GM21723 (cell line): ENCODE measurements around the gene C18orf54.
"Not testable (repeated sequence)": the region's sequence is repeated elsewhere in the genome, so short reads cannot be mapped to it uniquely, and the experiment has no call there.

Experiments
- ATAC-seq: cut with Tn5 transposase; IDR thresholded peaks from one replicate; pipeline ENCODE4 v1.9.1; 2021; ENCODE audit warnings: mild to moderate bottlenecking, moderate library complexity; ENCODE audit not compliant: unreplicated experiment

Gene C18orf54

DNA sequence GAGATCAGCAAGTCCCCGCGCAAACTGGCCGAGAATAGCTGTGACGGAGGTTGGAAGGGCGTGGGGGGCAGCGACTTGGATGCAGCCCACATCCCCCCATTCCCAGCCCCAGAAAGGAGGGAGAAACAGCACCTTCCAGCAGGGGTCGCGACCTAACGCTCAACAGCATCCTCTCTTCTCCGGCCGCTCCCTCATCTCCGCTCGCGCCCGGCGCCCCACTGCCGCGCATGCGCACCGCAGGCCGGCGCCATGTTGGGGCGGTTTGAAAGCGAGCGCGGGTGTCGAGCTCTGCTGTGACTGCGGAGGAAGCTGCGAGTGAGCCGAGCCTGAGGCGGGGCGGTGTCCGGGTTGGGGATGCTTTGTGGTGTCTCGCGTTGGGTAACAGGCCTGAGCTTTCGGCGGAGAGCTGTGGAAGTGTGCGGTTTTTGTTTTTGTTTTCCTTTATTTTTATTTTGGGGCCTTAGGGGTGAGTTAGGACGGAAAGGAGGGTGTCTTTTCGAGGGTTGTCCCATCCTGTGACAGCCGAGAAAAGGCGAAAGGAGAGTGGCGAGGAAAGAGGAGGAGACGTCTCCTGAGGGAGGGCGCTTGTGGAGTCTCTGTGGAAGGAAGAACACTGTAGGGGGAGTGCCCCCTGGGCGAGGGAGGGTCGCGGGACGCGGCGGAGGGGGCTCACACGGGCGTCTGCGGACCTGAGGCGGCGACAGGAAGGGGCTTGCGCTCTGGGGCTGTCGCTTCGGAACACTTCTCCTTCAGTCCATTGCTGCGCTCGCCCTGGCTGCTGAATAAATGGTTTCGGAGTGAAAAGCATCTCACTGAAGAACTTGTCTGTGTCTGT, at the start of gene C18orf54, which contains the start of gene STARD6:
Gene C18orf54, plus strand, starts transcription at position 247 of the 835 bp plus-strand sequence. CDS start 2,667 bp downstream, outside the sequence.
Gene STARD6, minus strand, starts transcription at position 199 of the 835 bp plus-strand sequence. CDS start 3,285 bp downstream, outside the sequence.
- peak; percentile 95 for ATAC-seq

- ATAC-seq = not testable (repeated sequence)
Measured at GRCh38 chr18:54309564-54309963, 48.1 kb upstream of the C18orf54 start.

DNA sequence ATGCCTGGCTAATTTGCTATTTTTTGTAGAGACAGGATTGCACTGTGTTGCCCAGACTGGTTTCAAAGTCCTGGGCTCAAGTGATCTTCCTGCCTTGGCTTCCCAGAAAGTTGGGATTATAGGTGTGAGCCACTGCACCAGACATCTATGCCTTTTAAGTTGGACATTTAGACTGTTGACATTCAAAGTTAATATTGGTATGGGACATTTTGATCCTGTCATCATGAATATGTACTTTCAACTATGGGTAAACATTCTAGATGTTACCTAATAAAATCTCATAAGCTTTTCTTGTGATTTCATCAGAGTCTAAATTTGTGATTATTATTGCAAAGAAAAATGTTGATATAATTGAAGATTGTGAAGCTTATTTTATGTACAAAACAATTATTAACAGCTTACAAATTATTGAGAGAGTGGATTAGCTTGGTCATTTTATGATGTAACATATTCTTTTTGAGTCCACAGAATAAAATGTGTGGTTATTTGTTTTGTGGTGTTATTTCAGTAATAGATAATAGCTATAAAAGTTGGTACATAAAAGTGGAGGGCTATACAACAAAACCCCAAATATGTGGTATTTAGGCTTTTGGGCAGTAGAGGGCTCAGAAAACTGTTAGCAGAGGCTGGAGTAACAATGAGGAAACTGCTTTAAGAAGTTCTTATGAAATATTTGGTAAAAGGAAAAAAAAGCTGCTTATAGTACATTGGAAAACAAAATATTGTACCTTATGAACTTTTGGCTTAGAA, 41.5 kb upstream of the C18orf54 start:
- ATAC-seq = no peak

DNA sequence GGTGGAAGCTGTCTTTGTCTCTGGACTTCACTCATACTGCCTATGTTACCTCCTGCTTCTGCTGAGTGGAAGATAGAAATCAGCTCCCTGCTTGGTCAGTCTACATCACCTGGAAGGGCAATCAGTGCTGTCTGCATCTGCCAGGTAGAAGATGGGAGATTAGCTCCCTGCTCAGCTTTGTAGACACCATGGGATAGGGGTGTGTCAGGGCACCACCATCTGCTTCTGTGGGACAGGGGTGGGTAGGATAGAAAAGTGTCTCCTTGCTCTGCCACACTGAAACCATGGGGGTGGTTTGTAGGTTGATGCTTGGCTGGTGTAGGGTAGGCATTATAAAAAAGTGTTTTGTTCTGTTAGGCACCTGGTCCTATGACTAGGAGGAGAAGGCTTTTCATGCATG, 34.1 kb upstream of the C18orf54 start:
- ATAC-seq = no peak

DNA sequence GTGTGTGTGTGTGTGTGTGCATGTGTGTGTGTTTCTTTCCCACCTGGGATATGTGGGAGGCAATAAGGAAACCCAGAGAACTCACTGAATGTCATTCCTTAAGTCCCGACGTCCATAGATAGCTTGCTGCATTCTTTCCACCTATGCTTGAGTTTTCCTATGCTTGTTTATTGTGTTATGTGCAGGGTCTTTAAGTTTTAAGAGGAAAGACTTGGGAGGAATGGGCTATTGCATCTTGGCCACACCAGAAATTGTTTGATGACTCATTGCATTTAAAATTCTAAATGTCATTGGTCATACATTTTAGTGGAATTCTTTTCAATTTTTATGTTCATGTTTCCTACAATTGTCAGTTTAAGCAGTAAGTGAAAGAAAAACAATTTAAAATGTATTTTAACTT, 33.7 kb upstream of the C18orf54 start:
- ATAC-seq = no peak

DNA sequence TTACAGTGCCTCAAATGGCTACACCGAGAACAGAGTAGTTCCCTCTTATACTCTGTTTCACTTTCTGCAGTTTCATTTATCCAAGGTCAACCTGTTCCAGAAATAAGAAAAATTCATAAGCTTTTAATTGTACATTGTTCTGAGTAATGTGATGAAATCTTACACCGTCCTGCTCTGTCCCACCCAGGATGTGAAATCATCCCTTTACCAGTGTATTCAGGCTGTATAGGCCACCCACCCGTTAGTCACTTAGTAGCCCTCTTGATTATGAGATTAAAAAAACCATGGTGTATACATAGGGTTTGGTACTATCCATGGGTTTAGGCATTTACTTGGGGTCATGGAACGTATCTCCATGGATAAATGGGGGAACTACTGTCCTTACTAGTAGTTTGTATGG, 29.9 kb upstream of the C18orf54 start:
- ATAC-seq = no peak

- no peak for ATAC-seq
Measured at GRCh38 chr18:54329787-54330186, 27.9 kb upstream of the C18orf54 start.

DNA sequence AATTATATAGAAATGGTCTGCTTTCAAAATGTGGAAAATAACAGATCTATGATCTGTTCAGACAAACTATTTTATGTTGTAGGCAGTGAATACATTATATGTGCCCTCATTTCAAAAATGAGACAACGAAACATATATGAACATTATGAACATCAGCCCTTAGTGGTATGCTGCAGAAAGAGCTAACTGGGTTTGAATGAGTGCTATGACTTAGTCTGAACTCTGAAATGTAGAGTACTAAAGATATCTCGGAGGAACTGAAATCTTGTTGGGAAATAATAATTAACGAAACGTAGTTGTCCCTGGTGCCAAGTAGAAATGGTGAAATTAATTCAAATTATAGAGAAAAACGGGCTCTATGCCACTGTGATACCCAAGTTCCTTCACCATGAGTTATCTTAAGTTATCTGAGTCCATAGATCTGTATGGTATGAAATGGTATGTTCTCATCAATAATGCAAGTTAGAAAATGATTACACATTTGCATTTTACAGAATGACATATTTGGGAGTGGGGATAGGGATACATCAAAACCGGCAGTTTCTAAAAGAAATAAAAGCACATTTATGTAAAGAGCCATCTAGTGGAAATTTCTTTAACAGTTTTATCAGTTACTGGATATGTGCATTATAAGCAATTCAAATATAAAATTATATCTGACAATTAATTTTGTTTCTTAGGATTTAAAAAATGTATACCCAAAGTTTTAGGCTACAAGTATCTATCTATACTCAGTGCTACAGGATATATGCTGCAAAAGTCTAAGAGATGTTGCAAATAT, 26.7 kb upstream of the C18orf54 start:
- no peak for ATAC-seq

GRCh38 chr18:54335638-54336173, 22.0 kb upstream of the C18orf54 start:
- no peak for ATAC-seq

- no peak for ATAC-seq
Measured at GRCh38 chr18:54338230-54338629, 19.5 kb upstream of the C18orf54 start.

- ATAC-seq = no peak
Measured at GRCh38 chr18:54351186-54351585, 6.5 kb upstream of the C18orf54 start.

GRCh38 chr18:54357082-54357659, 535 bp upstream of the C18orf54 start:
- ATAC-seq = peak; percentile 52

GRCh38 chr18:54358495-54359040, 862 bp downstream of the C18orf54 start:
- peak; percentile 25 for ATAC-seq

DNA sequence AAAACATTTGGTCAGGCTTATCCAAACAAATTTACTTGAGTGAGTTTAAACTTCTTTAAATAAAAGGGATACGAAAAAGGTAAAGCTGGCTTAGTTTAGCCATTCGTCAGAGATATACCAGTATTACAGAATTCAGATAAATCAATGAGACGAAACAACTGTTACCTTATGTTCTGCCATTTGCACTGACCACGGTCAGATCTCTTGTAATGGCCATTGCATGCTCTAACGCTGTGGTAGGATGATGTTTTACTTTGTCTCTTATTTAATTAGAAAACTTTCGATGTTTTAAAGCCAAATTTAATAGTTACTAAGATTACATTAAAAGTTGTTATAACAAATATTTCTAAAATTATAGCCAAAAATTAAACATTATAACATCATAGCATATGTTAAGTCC, 1.5 kb downstream of the C18orf54 start:
- ATAC-seq = no peak

GRCh38 chr18:54360406-54360805, 2.7 kb downstream of the C18orf54 start:
- no peak for ATAC-seq

DNA sequence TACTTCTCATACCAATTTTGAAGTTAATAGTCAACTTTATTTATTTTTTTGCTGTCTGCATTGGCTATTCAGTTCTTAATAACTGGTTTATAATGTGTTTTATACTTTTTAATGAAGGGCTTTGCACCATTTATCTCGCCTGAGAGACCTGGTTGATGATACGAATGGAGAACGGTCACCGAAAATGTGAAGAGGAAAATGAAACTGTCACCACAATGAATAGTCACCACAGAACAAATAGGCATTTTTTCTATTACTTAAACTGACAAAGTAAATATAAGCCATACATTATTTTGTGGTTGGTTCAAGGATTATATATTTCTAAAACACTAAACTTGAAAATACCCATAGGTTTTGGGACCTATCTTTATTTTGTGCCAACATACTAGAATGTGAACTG, 20.4 kb downstream of the C18orf54 start:
- ATAC-seq = no peak

GRCh38 chr18:54381640-54382039, 23.9 kb downstream of the C18orf54 start:
- no peak for ATAC-seq

GRCh38 chr18:54382076-54382475, 24.4 kb downstream of the C18orf54 start:
- ATAC-seq = no peak

DNA sequence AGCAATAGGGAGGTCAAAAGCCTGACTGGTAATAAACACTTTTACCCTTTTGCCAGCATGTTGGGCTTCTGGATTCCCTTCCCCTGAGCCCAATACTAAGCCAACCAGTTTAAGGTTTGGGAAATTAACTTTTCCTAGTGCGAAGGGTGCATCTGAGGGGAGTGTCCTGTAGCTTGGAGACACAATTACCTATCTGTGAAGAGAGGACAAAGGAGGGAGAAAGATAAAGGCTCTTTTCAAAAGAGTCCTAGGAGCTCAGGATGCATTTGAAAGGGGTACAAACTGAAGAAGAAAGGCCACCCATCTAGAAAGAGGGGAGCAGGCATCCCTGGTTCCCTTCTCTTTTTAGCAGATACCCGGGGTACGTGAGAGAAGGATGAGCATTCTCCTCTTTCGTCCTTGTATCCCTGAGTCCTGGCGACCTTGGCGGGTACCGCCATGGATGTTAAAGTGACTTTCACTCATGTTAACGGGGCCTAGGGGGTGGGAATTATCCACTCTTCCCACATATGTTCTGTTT, 25.1 kb downstream of the C18orf54 start:
- no peak for ATAC-seq

GRCh38 chr18:54386043-54386442, 28.3 kb downstream of the C18orf54 start:
- ATAC-seq = no peak
